GM12878 (cell line): Measurements from ENCODE around the gene APOBEC2. TPM values are rescaled to one million over a fixed set of nuclear protein-coding genes. Genes with fewer than 3 reads are reported as not detected.

ENCODE experiments used
- ATAC-seq: fragments of 200-7000 bp; cut with Tn5 transposase; 3 replicates; pipeline ENCODE4 v1.9.1; 2020; ENCODE audit warnings: mild to moderate bottlenecking, moderate library complexity
- BruUV-seq: library from RNA; stranded (reverse); fragments of 400-500 nt; replicated peaks from 2 replicates; lab custom pipeline; 2021; lab: Mats Ljungman, UMichigan
- CTCF ChIA-PET: fragments of 300-600 bp; sonication (Branson Sonifier 250); formaldehyde crosslinking; extraction: SDS; loops from one replicate; lab custom pipeline; 2021; ENCODE audit warnings: inconsistent platforms; lab: Yijun Ruan, JAX
- POLR2A ChIA-PET: fragments of 350-600 bp; formaldehyde crosslinking; extraction: SDS; loops from one replicate; lab custom pipeline; 2021; ENCODE audit warnings: inconsistent platforms; lab: Charles Lee
- RAD21 ChIA-PET: fragments of 300-600 bp; sonication (Branson Sonifier 250); formaldehyde crosslinking; loops from one replicate; lab custom pipeline; 2023; ENCODE audit warnings: antibody characterized with exemption; ENCODE audit not compliant: unreplicated experiment; lab: Charles Lee
- SMC1A ChIA-PET: fragments of 300-600 bp; sonication (Branson Sonifier 250); formaldehyde crosslinking; loops from one replicate; lab custom pipeline; 2023; ENCODE audit not compliant: unreplicated experiment, uncharacterized antibody; lab: Charles Lee
- DNase-seq: peaks from one replicate; pipeline ENCODE4 v3.0.0-alpha.2; 2011; ENCODE audit warnings: low read depth, low spot score
- FAIRE-seq: peaks from 3 replicates; lab custom pipeline; 2011; peaks lifted over from hg19 to GRCh38; lab: Jason Lieb, UNC
- H2AFZ ChIP-seq: 2 replicates; pipeline ENCODE4 v1.6.0; 2011; ENCODE audit warnings: low read depth, low read length, control low read depth; ENCODE audit not compliant: control insufficient read depth
- H3K27ac ChIP-seq: 2 replicates; pipeline ENCODE4 v1.5.1; 2011; ENCODE audit warnings: control low read depth; ENCODE audit not compliant: control insufficient read depth, insufficient read depth
- H3K27me3 ChIP-seq, 2 experiments: replicated peaks in 1 of 2; 2 replicates each; pipeline versions ENCODE4 v1.6.0 to v1.6.1; 2011; ENCODE audit warnings: low read length in 1 of 2; ENCODE audit not compliant: control insufficient read depth in 2 of 2, insufficient read depth in 2 of 2
- H3K36me3 ChIP-seq, 2 experiments: 2 replicates each; pipeline ENCODE4 v1.5.1; 2011; ENCODE audit warnings: low read length in 1 of 2; ENCODE audit not compliant: control insufficient read depth in 2 of 2, insufficient read depth in 2 of 2
- H3K4me1 ChIP-seq: 2 replicates; pipeline ENCODE4 v1.6.1; 2011; ENCODE audit warnings: mild to moderate bottlenecking, low read length, moderate library complexity, mixed read lengths; ENCODE audit not compliant: control insufficient read depth, insufficient read depth
- H3K4me2 ChIP-seq: 2 replicates; pipeline ENCODE4 v1.6.0; 2011; ENCODE audit warnings: control low read depth; ENCODE audit not compliant: control insufficient read depth, insufficient read depth
- H3K4me3 ChIP-seq: fragments of 200-600 bp; sonication (generic); 2 replicates; pipeline ENCODE4 v1.5.1; 2016
- H3K79me2 ChIP-seq: 2 replicates; pipeline ENCODE4 v1.6.0; 2011; ENCODE audit warnings: low read length; ENCODE audit not compliant: control insufficient read depth, insufficient read depth
- H3K9ac ChIP-seq: 2 replicates; pipeline ENCODE4 v1.8.0; 2011; ENCODE audit warnings: low read length, control low read depth, mixed read lengths; ENCODE audit not compliant: control insufficient read depth, insufficient read depth
- H3K9me3 ChIP-seq: replicated peaks from 3 replicates; pipeline ENCODE4 v1.5.1; 2011; ENCODE audit warnings: mild to moderate bottlenecking, low read length; ENCODE audit not compliant: control insufficient read depth, insufficient read depth
- H4K20me1 ChIP-seq: 2 replicates; pipeline ENCODE4 v1.6.0; 2011; ENCODE audit not compliant: control insufficient read depth, insufficient read depth
- ASH2L ChIP-seq: fragments of 300-600, 200-600 bp; sonication (generic); IDR thresholded peaks from 2 replicates; pipeline ENCODE4 v1.6.1; 2017; ENCODE audit warnings: low read depth, mild to moderate bottlenecking, borderline replicate concordance
- CREB1 ChIP-seq: IDR thresholded peaks from 2 replicates; pipeline ENCODE4 v1.6.1; 2012; ENCODE audit warnings: low read depth, mild to moderate bottlenecking, inconsistent platforms
- DPF2 ChIP-seq: fragments of 450-650 bp; IDR thresholded peaks from 2 replicates; pipeline ENCODE4 v1.6.1; 2017; ENCODE audit warnings: mild to moderate bottlenecking
- HDAC6 ChIP-seq: fragments of 200-600 bp; sonication (generic); IDR thresholded peaks from one replicate; pipeline ENCODE4 v1.8.0; 2017; ENCODE audit warnings: antibody characterized with exemption; ENCODE audit not compliant: unreplicated experiment
- NFYB ChIP-seq: IDR thresholded peaks from 2 replicates; pipeline ENCODE4 v1.6.1; 2011; ENCODE audit warnings: low read depth, mild to moderate bottlenecking, low read length, improper control_type of control experiment, moderate library complexity; ENCODE audit not compliant: insufficient read depth
- PAX5 ChIP-seq: IDR thresholded peaks from 2 replicates; pipeline ENCODE4 v1.6.1; 2011; ENCODE audit warnings: low read depth, low read length, borderline replicate concordance
- POLR2AphosphoS2 ChIP-seq: IDR thresholded peaks from 2 replicates; pipeline ENCODE4 v1.6.1; 2011; ENCODE audit warnings: low read depth, mild to moderate bottlenecking, low read length, improper control_type of control experiment, moderate library complexity
- WRNIP1 ChIP-seq: IDR thresholded peaks from 2 replicates; pipeline ENCODE4 v1.6.1; 2011; ENCODE audit warnings: low read depth, low read length, improper control_type of control experiment, borderline replicate concordance
- WGBS: methylation state at CpG from one replicate; pipeline ENCODE4 v1.1.6; 2016; ENCODE audit warnings: low lambda C conversion rate; ENCODE audit not compliant: insufficient replicate concordance, insufficient coverage; ENCODE audit errors: missing lambda C conversion rate; 5-methylcytosine and 5-hydroxymethylcytosine counted together
- in situ Hi-C: fragments of 300-500 bp; cut with MboI; formaldehyde crosslinking; loops from 9 replicates; pipeline ENCODE4 v1.14.3; 2018; ENCODE audit warnings: mixed read lengths
- intact Hi-C: fragments of 100-400 bp; cut with micrococcal nuclease; formaldehyde crosslinking; loops from one replicate; pipeline ENCODE4 v1.14.2; 2022; ENCODE audit not compliant: unreplicated experiment
- polyA plus RNA-seq, 11 experiments: library from polyadenylated mRNA; depleted of rRNA in 4 of 11; unstranded in 6 of 11; stranded (reverse) in 5 of 11; fragments of >200 nt; fragmentation: Nextera tagmentation in 4 of 11; fragmentation: Illumina TruSeq in 1 of 11; extraction: Ambion mirVana in 4 of 11; extraction: Trizol in 1 of 11; gene quantifications; 1 replicate in 1 of 11; 2 replicates in 10 of 11; pipeline versions ENCODE4 v1.2.1 to v1.2.3, GENCODE V29; 2011 to 2016; ENCODE audit warnings: inconsistent platforms in 2 of 11, missing spikeins in 2 of 11, low read depth in 1 of 11
- total RNA-seq, 4 experiments: library from RNA; depleted of rRNA in 3 of 4; stranded (reverse); fragments of >200 nt in 3 of 4; fragmentation: Illumina TruSeq in 1 of 4; extraction: Trizol in 1 of 4; gene quantifications; 2 replicates each; pipeline versions ENCODE4 v1.2.1 to v1.2.3, GENCODE V29; 2013 to 2021
- TF ChIP-seq, protein P1 (sequence below): IDR thresholded peaks from 2 replicates; pipeline ENCODE4 v1.6.1; 2011; ENCODE audit warnings: borderline replicate concordance, low read depth, mild to moderate bottlenecking, moderate library complexity, low read length; ENCODE audit not compliant: insufficient read depth, poor library complexity, severe bottlenecking
- TF ChIP-seq, protein P2 (sequence below): fragments of 450-650 bp; IDR thresholded peaks from 2 replicates; pipeline ENCODE4 v1.6.1; 2018; ENCODE audit warnings: mild to moderate bottlenecking, low read depth, moderate library complexity; ENCODE audit not compliant: partially characterized antibody

Gene APOBEC2
- total and polyA plus RNA-seq, 10 of the 15 experiments (the other 5 are each of a cell fraction or from before 2014, with no cell fraction given), result 0.11 to 1.4 (median 0.87) TPM; not detected in 6

DNA sequence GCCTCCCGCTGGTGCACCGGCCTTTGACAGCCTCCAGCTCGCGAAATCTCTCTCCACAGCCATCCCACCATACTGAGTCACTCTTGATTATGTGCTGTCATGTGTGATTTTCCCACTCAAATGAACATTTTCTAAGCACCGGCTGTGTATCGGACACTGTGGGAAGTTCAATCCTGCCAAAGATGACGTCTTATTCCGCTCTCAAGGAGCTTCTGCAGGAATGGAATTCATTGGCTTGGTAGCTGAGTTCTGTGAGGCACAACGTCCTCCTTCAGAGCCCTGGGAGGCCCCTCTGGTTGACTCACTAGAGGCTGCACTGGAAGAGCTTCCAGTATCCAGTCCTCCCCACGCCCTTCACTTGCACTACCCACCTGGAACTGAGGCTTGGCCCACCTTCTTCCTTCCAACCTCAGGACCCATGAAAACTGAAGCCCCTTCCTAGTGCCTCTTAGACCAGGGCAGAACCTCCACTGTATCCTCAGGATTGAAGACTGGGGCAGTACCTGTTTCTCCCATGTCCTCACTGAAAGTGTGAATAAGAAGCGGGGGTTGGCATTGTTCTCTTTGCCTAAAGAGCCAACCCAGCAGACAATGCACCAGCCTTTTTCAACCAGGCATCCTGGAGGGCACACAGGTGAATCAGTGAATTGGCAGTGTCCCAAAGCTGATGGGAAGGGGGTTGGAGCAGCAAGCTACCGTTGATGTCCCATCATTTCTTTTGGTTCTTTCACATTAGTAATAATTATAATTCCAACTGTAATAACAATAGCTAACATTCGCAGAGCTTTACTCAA is 15.7 kb upstream of the APOBEC2 start:
- H3K27me3 ChIP-seq, result no peaks in the 10 kb centered on the region
- no peaks in the 10 kb centered on the region for H3K36me3 ChIP-seq
- H3K9ac ChIP-seq, result no peak overlapping the region
- TSS peak; percentile 21 for BruUV-seq
- 74% methylated on average over 13 of the region's 13 CpGs for WGBS
- no peak overlapping the region for H2AFZ ChIP-seq
- RAD21 ChIA-PET, result interaction anchor here (0.8 kb wide), 1 partner anchor 9 kb away, joined by 3 read pairs; no protein-coding TSS in a partner anchor
- in situ Hi-C loops, result no loop called here
- ATAC-seq, result no peak
- DNase-seq, result no peak
- FAIRE-seq, result no peak
- POLR2A ChIA-PET, result no interaction called here
- TF ChIP-seq DPF2 (no peak), PAX5 (no peak)
- TF ChIP-seq, protein P1, sequence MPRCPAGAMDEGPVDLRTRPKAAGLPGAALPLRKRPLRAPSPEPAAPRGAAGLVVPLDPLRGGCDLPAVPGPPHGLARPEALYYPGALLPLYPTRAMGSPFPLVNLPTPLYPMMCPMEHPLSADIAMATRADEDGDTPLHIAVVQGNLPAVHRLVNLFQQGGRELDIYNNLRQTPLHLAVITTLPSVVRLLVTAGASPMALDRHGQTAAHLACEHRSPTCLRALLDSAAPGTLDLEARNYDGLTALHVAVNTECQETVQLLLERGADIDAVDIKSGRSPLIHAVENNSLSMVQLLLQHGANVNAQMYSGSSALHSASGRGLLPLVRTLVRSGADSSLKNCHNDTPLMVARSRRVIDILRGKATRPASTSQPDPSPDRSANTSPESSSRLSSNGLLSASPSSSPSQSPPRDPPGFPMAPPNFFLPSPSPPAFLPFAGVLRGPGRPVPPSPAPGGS, result peak; percentile 16
- TF ChIP-seq, all 136 proteins: peak for 1
- no peak overlapping the region for H3K27ac ChIP-seq
- ChIA-PET CTCF (interaction anchor here (0.8 to 7.7 kb wide), 9 partner anchors 9 to 52 kb away, joined by 3 to 62 read pairs (median 4); partner anchors contain the start of genes NFYA and OARD1), SMC1A (interaction anchor here (1.0 to 1.6 kb wide), 2 partner anchors 9 to 145 kb away, joined by 4 to 5 read pairs; no protein-coding TSS in a partner anchor)
- no peaks in the 10 kb centered on the region for H3K9me3 ChIP-seq
- H4K20me1 ChIP-seq, result no peaks in the 10 kb centered on the region
- no peaks in the 10 kb centered on the region for H3K4me1 ChIP-seq
- no peaks in the 10 kb centered on the region for H3K79me2 ChIP-seq
- no peak overlapping the region for H3K4me3 ChIP-seq
- intact Hi-C loops, result no loop called here
- H3K4me2 ChIP-seq, result no peak overlapping the region

DNA sequence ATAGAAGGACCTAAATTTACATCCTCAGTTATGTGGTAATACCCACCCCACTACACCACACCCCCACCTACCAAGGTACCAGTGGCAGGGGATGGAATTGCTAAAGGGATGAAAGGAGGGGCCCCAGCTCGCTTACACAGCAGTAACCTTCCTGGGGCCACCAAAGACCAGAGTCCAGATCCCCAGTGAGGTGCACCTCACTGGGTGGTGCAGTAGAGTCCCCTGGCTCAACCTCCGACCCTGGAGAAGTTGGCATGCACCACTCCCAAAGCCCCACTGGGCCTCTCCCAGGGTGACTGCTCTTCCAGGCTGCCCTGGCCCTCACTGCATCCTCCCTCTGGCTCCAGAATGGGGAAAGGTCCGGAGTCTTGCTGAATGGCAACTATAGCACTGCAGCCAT is 14.8 kb upstream of the APOBEC2 start:
- POLR2A ChIA-PET, result no interaction called here
- no peak for DNase-seq
- intact Hi-C loops (no loop called here), in situ Hi-C loops (no loop called here)
- H3K4me2 ChIP-seq, result no peak overlapping the region
- H3K9ac ChIP-seq, result no peak overlapping the region
- no peaks in the 10 kb centered on the region for H3K4me1 ChIP-seq
- RAD21 ChIA-PET, result interaction anchor here (0.8 kb wide), 1 partner anchor 10 kb away, joined by 3 read pairs; no protein-coding TSS in a partner anchor
- CTCF ChIA-PET, result interaction anchor here (0.8 to 7.7 kb wide), 8 partner anchors 8 to 143 kb away, joined by 3 to 62 read pairs (median 4); partner anchors contain the start of genes NFYA and OARD1
- no peak for FAIRE-seq
- H2AFZ ChIP-seq, result no peak overlapping the region
- no peaks in the 10 kb centered on the region for H3K36me3 ChIP-seq
- no peak for ATAC-seq
- H3K27me3 ChIP-seq, result no peaks in the 10 kb centered on the region
- no TSS peak for BruUV-seq
- no peaks in the 10 kb centered on the region for H3K79me2 ChIP-seq
- H3K4me3 ChIP-seq, result no peak overlapping the region
- no peak overlapping the region for H3K27ac ChIP-seq
- SMC1A ChIA-PET, result no interaction called here
- H3K9me3 ChIP-seq, result no peaks in the 10 kb centered on the region
- H4K20me1 ChIP-seq, result no peaks in the 10 kb centered on the region
- 28% methylated on average over 3 of the region's 3 CpGs for WGBS
- TF ChIP-seq CREB1, result no peak
- TF ChIP-seq ASH2L, result no peak
- no peak for TF ChIP-seq HDAC6
- TF ChIP-seq POLR2AphosphoS2, result no peak
- TF ChIP-seq, protein P2, sequence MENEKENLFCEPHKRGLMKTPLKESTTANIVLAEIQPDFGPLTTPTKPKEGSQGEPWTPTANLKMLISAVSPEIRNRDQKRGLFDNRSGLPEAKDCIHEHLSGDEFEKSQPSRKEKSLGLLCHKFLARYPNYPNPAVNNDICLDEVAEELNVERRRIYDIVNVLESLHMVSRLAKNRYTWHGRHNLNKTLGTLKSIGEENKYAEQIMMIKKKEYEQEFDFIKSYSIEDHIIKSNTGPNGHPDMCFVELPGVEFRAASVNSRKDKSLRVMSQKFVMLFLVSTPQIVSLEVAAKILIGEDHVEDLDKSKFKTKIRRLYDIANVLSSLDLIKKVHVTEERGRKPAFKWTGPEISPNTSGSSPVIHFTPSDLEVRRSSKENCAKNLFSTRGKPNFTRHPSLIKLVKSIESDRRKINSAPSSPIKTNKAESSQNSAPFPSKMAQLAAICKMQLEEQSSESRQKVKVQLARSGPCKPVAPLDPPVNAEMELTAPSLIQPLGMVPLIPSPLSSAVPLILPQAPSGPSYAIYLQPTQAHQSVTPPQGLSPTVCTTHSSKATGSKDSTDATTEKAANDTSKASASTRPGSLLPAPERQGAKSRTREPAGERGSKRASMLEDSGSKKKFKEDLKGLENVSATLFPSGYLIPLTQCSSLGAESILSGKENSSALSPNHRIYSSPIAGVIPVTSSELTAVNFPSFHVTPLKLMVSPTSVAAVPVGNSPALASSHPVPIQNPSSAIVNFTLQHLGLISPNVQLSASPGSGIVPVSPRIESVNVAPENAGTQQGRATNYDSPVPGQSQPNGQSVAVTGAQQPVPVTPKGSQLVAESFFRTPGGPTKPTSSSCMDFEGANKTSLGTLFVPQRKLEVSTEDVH, result no peak
- TF ChIP-seq NFYB, result no peak
- TF ChIP-seq WRNIP1, result no peak
